ENCODE results near the gene VWA2. TPM values are rescaled to one million over a fixed set of nuclear protein-coding genes. Genes with fewer than 3 reads are reported as not detected.

The VWA2 gene
- total RNA-seq, 1 donor from 2014 or later, result 2.2 TPM

DNA sequence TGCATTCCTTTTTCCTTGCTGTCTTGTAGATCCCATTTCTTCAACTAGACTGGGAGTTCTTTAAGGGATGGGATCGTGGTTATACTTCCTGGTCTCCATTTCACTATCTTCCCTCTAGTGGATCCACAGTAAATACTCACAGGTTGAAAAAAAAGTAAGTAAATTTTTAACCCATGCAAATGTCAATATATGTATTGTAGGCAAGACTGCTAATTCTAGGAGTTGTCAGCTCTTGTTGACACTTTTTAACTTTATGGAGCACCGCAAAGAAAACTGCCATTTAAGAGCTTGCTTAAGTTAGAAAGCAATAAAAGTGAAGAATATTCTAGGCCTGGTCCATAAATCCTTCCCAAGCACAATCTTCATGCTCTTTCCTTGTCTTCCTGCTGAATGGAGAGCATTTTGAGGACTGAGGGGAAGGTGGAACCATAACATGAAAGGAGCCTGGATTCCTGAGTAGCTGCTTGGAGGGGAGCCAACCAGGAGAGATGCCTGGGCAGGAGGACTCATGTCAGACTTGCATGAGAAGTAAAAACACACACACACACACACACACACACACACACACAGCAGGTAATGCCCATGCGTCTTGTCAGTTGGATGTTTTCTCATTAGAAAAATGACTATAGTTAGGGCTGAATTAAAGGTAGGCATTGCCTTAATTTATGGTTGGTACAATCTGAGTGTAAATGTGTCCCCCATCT lies 32.2 kb downstream of the VWA2 start:
- no peak for TF ChIP-seq CTCF (IDR thresholded peaks at IDR 0.05; ENCODE audit: insufficient read depth, low read length, poor library complexity, severe bottlenecking)
- Histone ChIP-seq H3K4me3 (ENCODE audit: low read depth, low read length) (no peak overlapping the region), H3K27me3 (ENCODE audit: control insufficient read depth, insufficient read depth, low read length) (no peaks in the 10 kb centered on the region), H3K36me3 (ENCODE audit: control insufficient read depth, insufficient read depth, low read length) (no peaks in the 10 kb centered on the region)
- peak; percentile 56 for DNase-seq (ENCODE audit: low read depth)

GRCh38 chr10:114271779-114272167 lies 32.7 kb downstream of the VWA2 start:
- DNase-seq (ENCODE audit: low read depth), result peak; percentile 94
- no peaks in the 10 kb centered on the region for H3K27me3 ChIP-seq (ENCODE audit: control insufficient read depth, insufficient read depth, low read length)
- no peak overlapping the region for H3K4me3 ChIP-seq (ENCODE audit: low read depth, low read length)
- no peaks in the 10 kb centered on the region for H3K36me3 ChIP-seq (ENCODE audit: control insufficient read depth, insufficient read depth, low read length)
- no peak for TF ChIP-seq CTCF (IDR thresholded peaks at IDR 0.05; ENCODE audit: insufficient read depth, low read length, poor library complexity, severe bottlenecking)

DNA sequence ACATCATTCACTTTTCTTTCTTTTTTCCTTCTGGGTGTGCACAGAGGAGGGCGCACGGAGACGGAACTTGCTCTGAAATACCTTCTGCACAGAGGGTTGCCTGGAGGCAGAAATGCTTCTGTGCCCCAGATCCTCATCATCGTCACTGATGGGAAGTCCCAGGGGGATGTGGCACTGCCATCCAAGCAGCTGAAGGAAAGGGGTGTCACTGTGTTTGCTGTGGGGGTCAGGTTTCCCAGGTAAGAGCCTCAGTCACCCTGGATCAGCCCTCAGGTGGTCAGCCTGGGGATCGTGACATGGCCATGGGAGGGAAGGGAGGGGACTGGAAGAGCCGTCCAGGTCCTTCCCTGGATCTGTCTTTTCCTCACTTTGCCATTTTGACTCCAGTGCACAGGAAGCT lies 33.6 kb downstream of the VWA2 start:
- Histone ChIP-seq H3K36me3 (ENCODE audit: control insufficient read depth, insufficient read depth, low read length) (no peaks in the 10 kb centered on the region), H3K4me3 (ENCODE audit: low read depth, low read length) (no peak overlapping the region), H3K27me3 (ENCODE audit: control insufficient read depth, insufficient read depth, low read length) (no peaks in the 10 kb centered on the region)
- DNase-seq (ENCODE audit: low read depth), result no peak
- TF ChIP-seq CTCF (IDR thresholded peaks at IDR 0.05; ENCODE audit: insufficient read depth, low read length, poor library complexity, severe bottlenecking), result no peak

DNA sequence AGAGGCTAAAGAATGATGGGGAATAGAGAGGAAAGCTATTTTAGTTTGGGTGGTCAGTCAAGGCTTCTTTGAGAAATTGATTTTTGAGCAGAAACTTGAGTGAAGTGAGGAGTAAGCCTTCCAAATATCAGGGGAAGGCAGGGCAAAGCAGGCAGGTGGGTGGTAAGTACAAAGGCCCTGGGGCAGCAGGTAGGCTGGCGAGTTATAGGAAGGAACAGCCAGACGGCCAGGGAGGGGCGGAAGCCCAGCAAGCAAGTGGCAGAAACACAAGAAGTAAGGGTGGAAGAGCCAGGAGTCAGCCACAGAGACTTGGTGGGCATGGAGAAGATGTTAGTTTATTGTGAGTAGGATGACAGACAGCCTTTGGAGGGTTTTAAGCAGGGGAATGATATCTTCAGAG lies 34.9 kb downstream of the VWA2 start:
- no peak for TF ChIP-seq CTCF (IDR thresholded peaks at IDR 0.05; ENCODE audit: insufficient read depth, low read length, poor library complexity, severe bottlenecking)
- Histone ChIP-seq H3K4me3 (ENCODE audit: low read depth, low read length) (no peak overlapping the region), H3K27me3 (ENCODE audit: control insufficient read depth, insufficient read depth, low read length) (peaks cover 5% of the 10 kb centered on the region), H3K36me3 (ENCODE audit: control insufficient read depth, insufficient read depth, low read length) (no peaks in the 10 kb centered on the region)
- DNase-seq (ENCODE audit: low read depth), result no peak

GRCh38 chr10:114274616-114275453 lies 35.8 kb downstream of the VWA2 start:
- Histone ChIP-seq H3K4me3 (ENCODE audit: low read depth, low read length) (no peak overlapping the region), H3K36me3 (ENCODE audit: control insufficient read depth, insufficient read depth, low read length) (no peaks in the 10 kb centered on the region), H3K27me3 (ENCODE audit: control insufficient read depth, insufficient read depth, low read length) (peaks cover 5% of the 10 kb centered on the region)
- TF ChIP-seq CTCF (IDR thresholded peaks at IDR 0.05; ENCODE audit: insufficient read depth, low read length, poor library complexity, severe bottlenecking), result no peak
- no peak for DNase-seq (ENCODE audit: low read depth)
